ENCODE measurements around the gene SORCS1. TPM values are rescaled to one million over a fixed set of nuclear protein-coding genes. Genes with fewer than 3 reads are reported as not detected.

SORCS1 gene
- total RNA-seq, 1 experiment from 2014 or later: 1.7 TPM

DNA sequence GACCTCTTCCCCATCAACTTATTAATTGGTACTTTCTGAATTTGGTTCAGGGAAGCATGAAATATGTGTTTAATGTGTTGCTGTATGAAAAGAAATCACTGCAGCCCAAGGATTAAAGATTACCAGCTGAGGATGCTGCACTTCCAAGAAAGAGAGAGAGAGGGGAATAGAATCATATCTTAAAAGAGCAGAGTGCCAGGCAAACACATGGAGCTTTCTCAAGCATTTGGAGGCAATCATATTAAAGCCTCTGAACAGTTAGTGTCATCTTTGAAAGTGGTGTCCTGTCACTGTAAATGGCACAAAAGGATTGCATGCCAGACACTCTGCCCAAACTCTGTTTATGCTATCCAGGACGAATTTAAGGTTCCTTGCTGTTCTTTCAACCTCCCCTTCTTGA lies 386.7 kb downstream of the SORCS1 start:
- TF ChIP-seq CTCF (conservative IDR thresholded peaks at IDR 0.05): no peak
- no peak overlapping the region for H3K18ac ChIP-seq (ENCODE audit: insufficient read length, low read depth, low read length)
- Mint-ChIP-seq H3K36me3 (ENCODE audit: insufficient read depth in 1 of 3, low read depth in 3 of 3) (no peaks in the 10 kb centered on the region), H3K27ac (no peak overlapping the region), H3K4me3 (no peak overlapping the region), H3K4me1 (peaks cover 13% of the 10 kb centered on the region in 2 experiments), H3K27me3 (ENCODE audit: low read depth) (no peaks in the 10 kb centered on the region), H3K9me3 (no peaks in the 10 kb centered on the region)
- H2AFZ ChIP-seq (ENCODE audit: low read length): no peak overlapping the region
- no peak overlapping the region for H3K27ac ChIP-seq (ENCODE audit: insufficient read length, low read depth, low read length)
- H3T11ph ChIP-seq (ENCODE audit: low read length): no peak overlapping the region
- no peak overlapping the region for H3K56ac ChIP-seq (ENCODE audit: insufficient read length, low read depth, low read length)
- no peak overlapping the region for H2BK12ac ChIP-seq (ENCODE audit: insufficient read length, low read depth, low read length)
- H2AK5ac ChIP-seq (ENCODE audit: insufficient read length, low read length): no peak overlapping the region
- no peak overlapping the region for H3K23ac ChIP-seq (ENCODE audit: insufficient read length, low read depth, low read length)
- H3K9me3 ChIP-seq (ENCODE audit: control insufficient read depth, low read depth, low read length): no peaks in the 10 kb centered on the region
- H2BK120ac ChIP-seq (ENCODE audit: low read depth, low read length, poor library complexity, severe bottlenecking): no peak overlapping the region
- DNase-seq: no peak
- H3K4me1 ChIP-seq (ENCODE audit: insufficient read depth, low read length): no peaks in the 10 kb centered on the region; the same call in 1 of the 2 replicates
- H4K5ac ChIP-seq (ENCODE audit: insufficient read length, low read depth, low read length): no peak overlapping the region
- no peak overlapping the region for H4K91ac ChIP-seq (ENCODE audit: insufficient read length, low read depth, low read length)
- no peaks in the 10 kb centered on the region for H3K27me3 ChIP-seq (ENCODE audit: insufficient read depth, low read length)
- H4K8ac ChIP-seq (replicated peaks; ENCODE audit: insufficient read length, low read depth, low read length): no peak overlapping the region
- WGBS (ENCODE audit: extremely low coverage, insufficient read length, low lambda C conversion rate): no CpG with 5 or more reads among the region's 1 CpG
- no peak overlapping the region for H3K9ac ChIP-seq (ENCODE audit: extremely low read depth, insufficient read length, low read length)
- H3K4ac ChIP-seq (ENCODE audit: low read depth, low read length): no peak overlapping the region
- no peaks in the 10 kb centered on the region for H3K23me2 ChIP-seq (ENCODE audit: insufficient read length, low read depth, low read length, poor library complexity, severe bottlenecking)
- no peak overlapping the region for H3K4me2 ChIP-seq (ENCODE audit: insufficient read depth, insufficient read length, low read length)
- H2BK5ac ChIP-seq (ENCODE audit: insufficient read length, low read length): no peak overlapping the region
- no peak overlapping the region for H2BK15ac ChIP-seq (ENCODE audit: low read depth, low read length)
- no peak overlapping the region for H3K14ac ChIP-seq (ENCODE audit: insufficient read depth, low read length)
- no peaks in the 10 kb centered on the region for H4K20me1 ChIP-seq (ENCODE audit: control insufficient read depth, insufficient read depth, insufficient read length)
- H3K79me1 ChIP-seq (ENCODE audit: insufficient read depth, low read depth, low read length, poor library complexity, severe bottlenecking): no peaks in the 10 kb centered on the region
- H2BK20ac ChIP-seq (ENCODE audit: low read depth, low read length, poor library complexity, severe bottlenecking): no peak overlapping the region
- no peaks in the 10 kb centered on the region for H3K79me2 ChIP-seq (ENCODE audit: insufficient read depth, low read length)

Measured in H9 (cell line).